ENCODE results near the gene C5AR2.
A peak's percentile ranks its signal among the peaks of the same experiment; 100 is the strongest.

Gene C5AR2

DNA sequence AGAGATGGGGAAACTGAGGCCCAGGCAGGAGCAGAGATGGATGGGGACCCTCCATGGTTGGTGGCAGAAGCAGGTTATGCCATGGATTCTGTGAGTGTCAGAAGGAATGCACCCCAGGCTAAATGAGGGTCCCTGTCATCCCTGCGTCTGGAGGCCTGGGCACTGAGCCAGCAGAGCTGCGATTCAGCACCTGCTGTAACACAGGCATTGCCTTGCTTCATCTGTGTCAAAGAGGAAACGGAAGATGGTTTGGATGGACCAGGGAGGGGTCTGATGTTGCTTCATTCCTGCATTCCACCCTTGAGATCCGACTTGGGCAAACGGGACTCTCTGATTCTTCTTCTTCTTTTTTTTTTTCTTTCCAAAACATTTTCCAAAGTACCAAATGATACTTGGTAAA lies 21.2 kb upstream of the C5AR2 start:
- in situ Hi-C loops (cut with HindIII; ENCODE audit: low pct_ligation_motif_present, low sequenced_read_pairs): no loop called here
- DNase-seq: no peak

DNA sequence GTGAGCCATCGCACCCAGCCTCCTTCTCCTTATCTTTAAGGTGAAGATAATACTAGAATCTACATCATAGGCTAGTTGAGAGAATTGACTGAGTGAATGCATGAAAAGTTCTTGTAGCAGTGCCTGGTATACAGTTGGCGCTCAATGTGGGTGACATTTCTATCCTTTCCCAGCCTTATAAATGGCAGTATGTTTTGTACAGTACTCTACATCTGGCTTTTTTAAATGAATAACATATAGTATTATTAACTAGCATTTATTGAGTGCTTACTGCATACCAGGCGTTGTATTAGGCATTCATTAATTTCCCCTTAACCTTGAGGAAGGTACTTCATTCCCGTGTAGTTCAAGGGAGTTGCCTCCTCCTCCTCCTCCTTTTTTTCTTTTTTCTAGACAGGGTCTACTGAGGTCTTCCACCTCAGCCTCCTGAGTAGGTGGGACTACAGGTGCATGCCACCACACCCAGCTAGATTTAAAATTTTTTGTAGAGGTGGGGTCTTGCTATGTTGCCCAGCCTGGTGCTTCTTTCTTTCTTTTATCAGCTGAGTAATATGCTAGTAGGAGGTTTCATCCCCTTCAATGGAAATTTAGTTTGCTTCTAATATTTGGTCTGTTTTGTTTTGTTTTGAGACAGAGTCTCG lies 19.5 kb upstream of the C5AR2 start:
- H3K36me3 ChIP-seq (replicated peaks): no peaks in the 10 kb centered on the region
- TF ChIP-seq, protein P1, sequence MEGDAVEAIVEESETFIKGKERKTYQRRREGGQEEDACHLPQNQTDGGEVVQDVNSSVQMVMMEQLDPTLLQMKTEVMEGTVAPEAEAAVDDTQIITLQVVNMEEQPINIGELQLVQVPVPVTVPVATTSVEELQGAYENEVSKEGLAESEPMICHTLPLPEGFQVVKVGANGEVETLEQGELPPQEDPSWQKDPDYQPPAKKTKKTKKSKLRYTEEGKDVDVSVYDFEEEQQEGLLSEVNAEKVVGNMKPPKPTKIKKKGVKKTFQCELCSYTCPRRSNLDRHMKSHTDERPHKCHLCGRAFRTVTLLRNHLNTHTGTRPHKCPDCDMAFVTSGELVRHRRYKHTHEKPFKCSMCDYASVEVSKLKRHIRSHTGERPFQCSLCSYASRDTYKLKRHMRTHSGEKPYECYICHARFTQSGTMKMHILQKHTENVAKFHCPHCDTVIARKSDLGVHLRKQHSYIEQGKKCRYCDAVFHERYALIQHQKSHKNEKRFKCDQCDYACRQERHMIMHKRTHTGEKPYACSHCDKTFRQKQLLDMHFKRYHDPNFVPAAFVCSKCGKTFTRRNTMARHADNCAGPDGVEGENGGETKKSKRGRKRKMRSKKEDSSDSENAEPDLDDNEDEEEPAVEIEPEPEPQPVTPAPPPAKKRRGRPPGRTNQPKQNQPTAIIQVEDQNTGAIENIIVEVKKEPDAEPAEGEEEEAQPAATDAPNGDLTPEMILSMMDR (IDR thresholded peaks at IDR 0.05; ENCODE audit: low read depth, low read length, missing control alignments): no peak
- in situ Hi-C loops (cut with HindIII; ENCODE audit: low pct_ligation_motif_present, low sequenced_read_pairs): no loop called here
- no peaks in the 10 kb centered on the region for H3K27me3 ChIP-seq (replicated peaks)
- H3K27ac ChIP-seq: no peak overlapping the region
- no peak overlapping the region for H3K4me3 ChIP-seq (ENCODE audit: low read depth, low read length)
- no peak for DNase-seq

More for the DNA sequence above, 21.2 kb upstream of the C5AR2 start:
- no peaks in the 10 kb centered on the region for H3K36me3 ChIP-seq (replicated peaks)
- H3K4me3 ChIP-seq (ENCODE audit: low read depth, low read length): no peak overlapping the region
- TF ChIP-seq, protein P1 (IDR thresholded peaks at IDR 0.05; ENCODE audit: low read depth, low read length, missing control alignments): no peak
- no peaks in the 10 kb centered on the region for H3K27me3 ChIP-seq (replicated peaks)
- no peak overlapping the region for H3K27ac ChIP-seq

DNA sequence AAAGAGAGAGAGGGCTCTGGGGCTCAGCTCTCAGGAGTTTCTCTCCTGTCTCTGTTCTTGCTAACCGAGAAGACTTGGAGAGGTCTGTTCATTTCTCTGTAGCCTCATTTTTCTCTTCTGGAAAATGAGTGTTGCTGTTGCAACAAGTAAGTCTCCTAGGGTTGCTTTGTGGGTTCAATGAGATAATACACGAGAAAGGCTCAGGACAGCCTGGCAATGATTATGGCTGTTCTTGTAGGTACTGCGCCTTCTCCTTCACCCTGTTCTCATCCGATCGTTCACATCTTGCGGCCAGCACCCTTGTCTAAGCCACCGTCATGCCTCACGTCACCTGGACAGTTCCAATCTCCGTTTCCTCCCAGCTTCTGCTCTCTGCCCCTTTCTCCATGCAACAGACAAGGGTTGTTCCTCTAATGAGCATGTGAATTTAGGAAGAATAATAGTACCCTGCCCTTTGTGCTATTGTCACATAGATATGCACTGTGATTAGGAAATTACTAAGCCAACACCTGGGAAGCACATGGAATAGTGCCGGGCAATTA lies 18.1 kb upstream of the C5AR2 start:
- Histone ChIP-seq H3K4me3 (ENCODE audit: low read depth, low read length) (no peak overlapping the region), H3K36me3 (replicated peaks) (no peaks in the 10 kb centered on the region), H3K27me3 (replicated peaks) (no peaks in the 10 kb centered on the region), H3K27ac (no peak overlapping the region)
- TF ChIP-seq, protein P1 (IDR thresholded peaks at IDR 0.05; ENCODE audit: low read depth, low read length, missing control alignments): no peak
- no peak for DNase-seq
- in situ Hi-C loops (cut with HindIII; ENCODE audit: low pct_ligation_motif_present, low sequenced_read_pairs): no loop called here

DNA sequence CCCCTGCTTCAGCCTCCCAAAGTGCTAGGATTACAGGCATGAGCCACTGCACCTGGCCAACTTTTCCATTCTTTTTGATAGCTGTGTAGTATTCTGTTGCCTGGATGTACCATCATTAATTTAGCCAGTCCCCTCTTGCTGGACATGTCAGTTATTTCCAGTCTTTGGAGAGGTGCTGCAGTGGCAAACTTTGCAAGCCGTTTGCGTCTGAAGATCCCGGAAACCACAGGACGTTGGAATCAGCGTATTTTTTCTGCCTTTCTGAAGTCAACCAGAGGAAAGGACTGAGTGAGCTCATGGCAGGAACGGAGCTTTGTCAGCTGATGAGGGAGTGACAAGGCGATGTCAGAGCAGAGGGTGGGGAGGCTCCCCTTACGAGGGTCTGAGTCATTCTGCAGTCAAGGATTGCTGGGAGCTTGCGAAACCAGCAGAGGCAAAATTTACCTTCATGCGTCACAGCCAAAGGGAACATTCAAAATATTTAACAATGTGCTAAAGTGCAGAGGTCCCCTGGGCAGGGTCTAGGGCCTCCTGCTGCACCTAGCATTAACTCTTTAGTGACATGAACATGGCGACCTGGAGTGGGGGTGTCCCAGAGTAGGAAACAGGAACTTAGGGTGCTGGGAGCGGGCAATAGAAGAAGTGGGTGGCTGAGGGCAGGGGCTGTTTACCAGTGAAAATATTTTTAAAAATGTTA lies 16.7 kb upstream of the C5AR2 start:
- Histone ChIP-seq H3K36me3 (replicated peaks) (no peaks in the 10 kb centered on the region), H3K4me3 (ENCODE audit: low read depth, low read length) (no peak overlapping the region), H3K27me3 (replicated peaks) (no peaks in the 10 kb centered on the region), H3K27ac (peak overlapping the region; percentile 65)
- peak; percentile 96 for DNase-seq
- TF ChIP-seq, protein P1 (IDR thresholded peaks at IDR 0.05; ENCODE audit: low read depth, low read length, missing control alignments): no peak
- in situ Hi-C loops (cut with HindIII; ENCODE audit: low pct_ligation_motif_present, low sequenced_read_pairs): no loop called here

DNA sequence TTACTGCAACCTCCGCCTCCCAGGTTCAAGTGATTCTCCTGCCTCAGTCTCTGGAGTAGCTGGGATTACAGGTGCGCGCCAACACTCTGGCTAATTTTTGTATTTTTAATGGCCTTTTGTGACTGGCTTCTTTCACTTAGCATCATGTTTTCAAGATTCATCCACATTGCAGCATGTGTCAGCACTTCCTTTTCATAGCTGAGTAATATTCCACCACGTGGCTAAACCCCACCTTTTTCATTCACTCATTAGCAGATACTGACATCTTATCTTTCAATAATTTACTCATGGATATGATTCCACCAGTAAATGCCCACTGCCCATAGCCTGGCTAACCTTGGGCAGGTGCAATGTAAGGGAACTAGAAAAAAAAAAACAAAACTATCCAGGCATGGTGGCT lies 15.5 kb upstream of the C5AR2 start:
- no peaks in the 10 kb centered on the region for H3K36me3 ChIP-seq (replicated peaks)
- in situ Hi-C loops (cut with HindIII; ENCODE audit: low pct_ligation_motif_present, low sequenced_read_pairs): no loop called here

More for the DNA sequence above, 15.5 kb upstream of the C5AR2 start:
- TF ChIP-seq, protein P1 (IDR thresholded peaks at IDR 0.05; ENCODE audit: low read depth, low read length, missing control alignments): no peak
- H3K27me3 ChIP-seq (replicated peaks): no peaks in the 10 kb centered on the region
- H3K27ac ChIP-seq: no peak overlapping the region
- no peak overlapping the region for H3K4me3 ChIP-seq (ENCODE audit: low read depth, low read length)
- DNase-seq: no peak
